T-helper 2 cell (primary cell): Measurements from ENCODE around the gene ZMYM1.
"Not testable (repeated sequence)": the region's sequence is repeated elsewhere in the genome, so short reads cannot be mapped to it uniquely, and the experiment has no call there.

ENCODE experiments used
- DNase-seq, 5 experiments: peaks; one replicate each; pipeline versions ENCODE4 v3.0.0 to v3.0.0-alpha.2; 2012 to 2022

The ZMYM1 gene

DNA sequence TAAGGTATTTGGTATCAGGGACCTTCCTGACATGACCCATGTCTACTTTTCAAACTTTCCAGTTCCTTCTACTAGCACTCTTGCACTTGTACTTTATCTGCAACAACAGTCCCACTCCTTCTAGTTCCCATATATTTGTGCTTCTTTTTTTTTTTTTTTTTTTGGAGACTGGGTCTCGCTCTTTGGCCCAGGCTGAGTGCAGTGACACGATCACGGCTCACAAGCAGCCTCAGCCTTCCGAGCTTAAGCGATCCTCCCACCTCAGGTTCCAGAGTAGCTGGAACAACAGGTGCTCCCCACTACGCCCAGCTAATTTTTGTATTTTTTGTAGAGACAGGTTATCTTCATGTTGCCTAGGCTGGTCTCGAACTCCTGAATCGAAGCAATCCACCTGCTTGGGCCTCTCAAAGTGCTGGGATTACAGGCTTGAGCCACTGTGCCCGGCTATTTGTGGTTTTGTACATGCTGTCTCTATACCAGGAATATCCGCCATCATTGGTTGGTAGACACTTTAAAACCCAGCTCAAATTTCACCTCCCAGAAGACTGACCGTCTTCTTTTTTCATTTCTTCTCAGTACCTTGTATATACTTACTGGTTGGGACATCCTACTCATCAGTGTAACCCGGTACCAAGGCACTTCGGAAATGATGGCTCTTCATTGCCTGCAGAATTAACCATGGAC lies 1.1 kb downstream of the ZMYM1 start:
- DNase-seq, result no peak

DNA sequence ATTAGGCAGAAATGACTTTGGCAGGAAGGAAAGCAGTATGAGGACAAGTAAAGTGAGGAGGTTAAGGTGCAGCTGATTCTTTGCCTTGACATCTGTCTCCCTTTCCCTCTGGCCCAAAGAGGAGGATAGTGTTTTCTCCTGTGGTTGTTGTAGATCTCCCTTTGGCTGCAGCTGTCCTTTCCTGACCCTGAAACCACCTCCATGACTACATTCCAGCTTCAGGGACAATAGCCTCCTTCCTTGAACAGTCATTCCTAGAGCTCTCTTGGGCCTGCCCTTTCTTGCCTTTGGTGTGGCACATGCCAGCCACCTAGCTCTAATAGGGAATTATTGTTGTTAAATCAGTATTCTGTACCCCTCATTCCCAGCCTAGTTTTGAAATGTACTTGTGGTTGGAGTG lies 6.2 kb downstream of the ZMYM1 start:
- no peak for DNase-seq

DNA sequence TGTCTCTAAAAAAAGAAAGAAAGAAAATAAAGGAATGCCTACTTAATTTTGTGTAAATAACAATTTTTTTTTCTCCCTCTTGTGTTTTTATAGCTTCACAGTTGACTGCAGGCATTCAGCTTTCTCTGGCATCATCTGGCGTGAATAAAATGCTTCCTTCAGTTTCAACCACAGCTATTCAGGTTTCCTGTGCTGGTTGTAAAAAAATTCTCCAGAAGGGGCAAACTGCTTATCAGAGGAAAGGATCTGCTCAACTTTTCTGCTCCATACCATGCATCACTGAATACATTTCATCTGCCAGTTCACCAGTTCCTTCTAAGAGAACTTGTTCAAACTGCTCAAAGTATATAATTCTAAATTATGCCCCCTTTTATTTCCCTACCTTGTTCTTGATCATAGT lies 18.0 kb downstream of the ZMYM1 start:
- peak in 1 of 5 experiments; percentile 77 for DNase-seq

DNA sequence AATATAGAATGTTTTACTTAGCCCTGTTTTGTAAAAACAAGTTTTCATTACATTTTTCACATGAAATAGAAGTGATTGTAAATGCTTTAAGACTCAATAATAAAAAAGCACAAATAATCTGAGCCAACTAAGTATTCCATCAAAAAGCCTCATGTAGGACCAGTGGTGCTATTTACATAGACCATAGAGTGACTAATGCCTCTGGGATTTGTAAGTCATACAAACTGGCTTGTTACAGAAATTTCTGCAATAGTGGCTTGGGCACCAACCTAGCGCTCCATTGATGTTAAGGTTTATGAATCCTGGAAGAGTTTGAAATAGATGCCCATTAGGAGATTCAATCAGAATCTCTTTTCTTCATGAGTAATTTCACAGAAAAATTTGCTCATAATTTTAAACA lies 31.9 kb downstream of the ZMYM1 start:
- no peak for DNase-seq

DNA sequence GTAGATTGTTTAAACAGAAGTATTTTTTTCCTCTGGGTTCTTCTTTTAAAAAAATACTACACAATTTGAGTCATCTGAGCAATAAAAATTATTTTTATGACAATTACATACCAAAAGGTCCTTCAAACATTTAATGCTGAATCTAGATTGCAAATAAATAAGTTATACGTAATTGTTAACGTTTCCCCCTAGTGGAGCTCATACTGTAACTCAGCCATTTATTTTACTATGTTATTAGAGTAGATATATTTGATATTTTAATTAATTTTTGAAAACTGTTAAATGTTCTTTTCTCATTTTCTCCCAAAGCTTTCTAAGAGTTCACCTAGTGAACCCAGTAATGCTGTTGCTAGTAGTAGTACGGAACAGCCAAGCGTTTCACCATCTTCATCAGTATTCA lies 33.5 kb downstream of the ZMYM1 start:
- DNase-seq, result peak in 1 of 5 experiments; percentile 13

DNA sequence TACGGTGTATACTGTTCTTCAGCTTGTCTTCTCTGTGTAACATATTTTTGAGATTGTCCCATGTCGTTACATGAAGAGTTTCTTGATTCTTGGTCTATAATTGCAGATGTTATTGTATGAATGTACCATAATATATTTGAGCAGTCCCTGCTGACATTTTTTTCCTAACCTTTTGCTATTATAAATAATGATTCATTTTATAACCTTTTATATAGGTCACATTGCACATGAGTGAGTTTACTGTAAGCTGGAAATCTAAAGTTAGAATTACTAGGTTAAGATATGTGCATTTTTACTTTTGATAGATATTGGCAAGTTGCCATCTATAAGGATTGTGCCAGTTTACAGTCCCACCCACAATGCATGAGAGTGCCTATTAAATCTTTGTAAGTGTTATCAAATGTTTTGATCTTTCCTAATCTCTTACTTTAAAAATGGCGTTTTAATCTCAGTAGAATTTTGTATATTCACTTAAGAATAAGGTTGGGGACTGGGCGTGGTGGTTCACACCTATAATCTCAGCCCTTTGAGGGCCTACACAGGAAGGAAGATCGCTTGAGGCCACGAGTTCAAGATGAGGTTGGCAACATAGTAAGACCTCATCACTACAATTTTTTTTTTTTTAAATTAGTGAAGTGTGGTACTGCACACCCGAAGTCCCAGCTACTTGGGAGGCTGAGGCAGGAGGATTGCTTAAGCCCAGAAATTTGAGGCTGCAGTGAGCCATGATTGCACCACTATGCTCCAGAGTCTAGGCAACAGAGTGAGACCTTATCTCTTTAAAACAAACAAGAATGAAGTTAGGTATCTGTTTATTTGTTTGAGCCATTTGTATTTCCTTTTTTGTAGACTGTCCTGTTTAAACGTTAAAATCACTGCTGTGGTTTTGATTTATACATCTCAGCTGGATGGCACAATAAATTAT lies 36.5 kb downstream of the ZMYM1 start:
- peak in 2 of 5 experiments; percentile 46 to 55 for DNase-seq

DNA sequence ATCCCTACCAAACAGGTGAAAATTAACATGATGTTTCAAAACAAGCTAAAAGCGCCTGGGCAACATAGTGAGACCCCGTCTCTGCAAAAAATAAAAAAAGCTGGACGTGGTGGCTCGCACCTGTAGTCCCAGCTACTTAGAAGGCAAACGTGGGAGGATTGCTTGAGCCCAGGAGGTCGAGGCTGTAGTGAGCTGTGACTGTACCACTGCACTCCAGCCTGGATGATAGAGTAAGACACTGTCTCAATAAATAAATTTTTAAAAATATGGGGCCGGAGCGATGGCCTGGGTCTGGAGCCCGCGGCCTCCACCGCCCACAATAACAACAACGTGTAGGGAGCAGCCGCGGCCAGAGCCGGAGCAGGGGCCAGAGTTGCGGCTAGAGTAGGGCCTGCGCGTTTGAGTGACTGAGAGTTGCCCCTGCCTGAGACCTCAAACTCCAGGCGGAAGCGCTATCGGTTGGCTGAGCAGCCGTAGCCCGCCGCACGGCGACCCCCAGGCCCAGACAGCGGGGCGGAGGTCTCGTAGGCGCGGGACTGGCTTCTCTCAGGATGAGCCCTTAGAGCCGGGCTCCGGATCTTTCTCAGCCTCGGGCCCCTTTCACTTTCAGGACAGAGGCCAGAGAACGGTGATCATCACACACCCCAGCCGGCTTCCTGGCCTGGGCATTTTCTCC lies 41.4 kb downstream of the ZMYM1 start:
- peak in 1 of 5 experiments; percentile 9 for DNase-seq

DNA sequence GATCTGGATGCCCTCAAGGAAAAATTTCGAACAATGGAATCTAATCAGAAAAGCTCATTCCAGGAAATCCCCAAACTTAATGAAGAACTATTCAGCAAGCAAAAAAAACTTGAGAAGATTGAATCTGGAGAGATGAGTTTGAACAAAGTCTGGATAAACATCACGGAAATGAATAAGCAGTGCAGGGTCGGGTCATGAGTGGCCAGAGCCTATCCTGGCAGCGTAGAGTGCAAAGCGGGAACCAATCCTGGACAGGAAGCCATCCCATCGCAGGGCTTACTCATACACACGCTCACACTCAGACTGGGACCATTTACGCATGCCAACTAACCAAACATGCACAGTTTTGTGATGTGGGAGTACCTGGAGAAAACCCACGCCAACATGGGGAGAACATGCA lies 43.1 kb downstream of the ZMYM1 start:
- no peak for DNase-seq

DNA sequence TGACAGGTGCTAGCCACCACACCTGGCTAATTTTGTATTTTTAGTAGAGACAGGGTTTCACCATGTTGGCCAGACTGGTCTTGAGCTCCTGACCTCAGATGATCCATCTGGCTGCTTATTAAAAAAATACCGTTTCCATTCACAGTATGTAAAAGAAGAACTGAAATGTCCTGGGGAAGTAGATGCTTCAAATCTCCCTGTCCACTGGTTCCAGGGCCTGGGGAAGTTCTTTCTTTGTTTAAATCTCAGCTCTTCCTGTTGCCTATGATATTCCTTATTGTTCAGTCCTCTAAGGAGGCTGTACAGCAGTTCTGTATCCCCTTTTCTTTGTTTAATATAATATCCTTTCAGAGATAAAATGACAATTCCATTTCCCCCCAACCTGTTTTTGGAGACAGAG lies 47.4 kb downstream of the ZMYM1 start:
- DNase-seq, result no peak

DNA sequence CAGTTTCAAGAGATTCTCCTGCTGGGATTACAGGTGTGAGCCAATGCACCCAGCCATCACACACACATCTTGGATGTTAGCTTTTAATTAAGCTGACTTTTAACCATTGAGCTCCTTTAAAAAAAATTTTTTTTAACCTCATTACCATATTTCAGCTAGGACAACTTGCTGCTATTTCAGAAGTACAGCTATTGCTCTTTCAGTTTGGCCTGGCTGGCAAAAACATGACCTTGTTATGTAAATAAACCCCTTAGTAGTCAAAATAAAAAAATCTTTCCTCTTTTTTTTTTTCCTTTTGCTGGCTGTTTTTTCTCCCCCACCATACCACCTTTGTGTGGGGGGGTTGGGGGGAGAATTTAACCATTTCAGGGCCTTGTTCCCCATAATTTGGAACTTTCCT lies 49.9 kb downstream of the ZMYM1 start:
- no peak for DNase-seq

DNA sequence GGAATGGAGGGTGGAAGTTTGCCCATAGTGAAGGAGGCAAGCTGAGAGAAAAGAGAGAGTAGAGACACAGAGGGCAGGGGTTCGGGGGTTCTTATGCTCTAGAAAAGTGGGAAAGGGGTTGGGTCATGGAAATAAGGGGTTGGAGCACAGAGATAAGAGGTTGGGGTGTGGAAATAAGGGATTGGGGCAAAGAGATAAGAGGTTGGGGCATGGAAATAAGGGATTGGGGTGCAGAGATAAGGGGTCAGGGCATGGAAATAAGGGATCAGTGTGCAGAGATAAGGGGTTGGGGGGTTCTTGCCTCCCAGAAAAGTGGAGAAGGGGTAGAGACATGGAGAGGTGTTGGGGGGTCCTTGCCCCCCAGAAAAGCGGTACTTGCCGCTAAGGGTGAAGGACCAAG lies 57.6 kb downstream of the ZMYM1 start:
- DNase-seq, result no peak

DNA sequence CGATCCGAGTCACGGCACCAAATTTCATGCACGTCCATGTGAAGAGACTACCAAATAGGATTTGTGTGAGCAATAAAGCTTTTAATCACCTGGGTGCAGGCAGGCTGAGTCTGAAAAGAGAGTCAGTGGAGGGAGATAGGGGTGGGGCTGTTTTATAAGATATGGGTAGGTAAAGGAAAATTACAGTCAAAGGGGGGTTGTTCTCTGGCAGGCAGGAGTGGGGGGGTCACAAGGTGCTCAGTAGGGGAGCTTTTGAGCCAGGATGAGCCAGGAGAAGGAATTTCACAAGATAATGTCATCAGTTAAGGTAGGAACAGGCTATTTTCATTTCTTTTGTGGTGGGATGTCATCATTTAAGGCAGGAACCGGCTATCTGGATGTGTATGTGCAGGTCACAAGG lies 58.4 kb downstream of the ZMYM1 start:
- DNase-seq, result not testable (repeated sequence)

DNA sequence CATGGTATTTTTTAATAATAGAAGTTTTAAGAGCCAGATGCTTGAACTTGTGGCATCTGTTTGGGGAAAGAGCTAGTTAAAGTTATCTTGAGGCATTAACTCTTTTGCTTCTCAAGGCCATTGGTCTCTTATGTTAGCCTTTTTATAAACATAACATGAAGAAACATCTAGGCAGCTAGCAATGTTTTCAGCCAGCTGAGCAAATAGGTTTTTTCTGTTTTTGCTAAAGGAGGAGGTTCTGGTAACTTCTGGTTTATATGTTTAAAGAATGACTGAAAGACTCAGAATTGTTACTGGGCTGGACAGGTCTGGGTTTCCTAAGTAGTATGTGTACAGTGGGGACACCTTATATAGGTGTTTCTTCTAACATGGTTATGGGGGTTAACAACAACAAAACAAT lies 63.1 kb downstream of the ZMYM1 start:
- not testable (repeated sequence) for DNase-seq

DNA sequence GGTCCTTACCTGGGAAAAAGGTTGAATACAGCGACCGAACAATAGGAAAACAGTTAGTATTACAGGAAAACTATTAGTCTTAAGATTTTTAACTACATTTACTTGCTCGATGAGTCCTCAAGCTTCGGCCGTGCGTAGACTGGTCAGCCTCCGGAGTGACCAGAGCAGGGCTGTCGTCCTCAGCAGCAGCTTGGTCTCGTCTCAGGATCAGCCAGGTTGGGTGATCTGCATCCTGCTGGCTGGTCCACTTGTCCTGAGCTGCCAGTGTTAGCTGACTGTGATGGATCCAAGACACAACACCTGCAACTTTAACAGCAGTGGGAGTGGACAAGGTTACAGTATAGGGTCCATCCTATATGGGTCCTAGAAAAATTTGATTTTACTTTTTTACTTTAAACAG lies 63.5 kb downstream of the ZMYM1 start:
- DNase-seq, result not testable (repeated sequence)

DNA sequence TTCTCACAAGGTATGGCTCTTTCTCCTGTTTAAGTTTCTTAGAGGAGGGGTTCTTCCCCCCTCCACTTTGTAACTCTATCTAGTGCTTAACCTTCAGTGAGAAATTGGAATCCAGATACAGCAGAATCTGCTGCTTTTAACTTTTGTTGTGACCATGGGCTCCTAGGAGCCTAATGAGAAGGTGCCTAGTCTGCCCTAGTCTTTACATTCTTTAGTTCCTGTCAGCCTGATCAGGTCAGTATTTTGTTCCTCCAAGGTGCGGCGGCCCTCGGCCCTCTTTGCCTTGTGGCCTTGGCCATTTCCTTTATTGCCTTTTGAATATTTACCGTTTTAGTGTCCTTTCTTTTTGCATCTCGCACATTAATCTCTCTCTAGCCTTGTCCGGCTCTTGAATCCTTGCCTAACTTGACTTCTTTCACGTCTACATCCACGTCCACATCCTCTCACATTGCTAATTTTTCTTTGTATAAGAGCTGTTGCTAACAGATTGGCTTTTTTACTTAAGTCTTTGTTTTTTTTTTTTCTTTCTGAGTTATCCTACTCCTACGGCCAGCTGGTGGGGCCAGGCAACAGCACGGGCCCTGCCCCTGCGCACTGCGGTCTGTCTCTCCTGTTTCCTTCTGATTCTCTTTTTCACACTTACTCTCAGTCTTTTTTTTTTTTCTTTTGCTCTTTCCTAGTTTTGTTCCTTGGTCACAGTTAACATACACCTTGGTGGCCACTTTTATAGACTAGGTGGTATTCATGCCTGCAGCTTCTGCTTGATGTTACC lies 64.7 kb downstream of the ZMYM1 start:
- DNase-seq, result no peak

DNA sequence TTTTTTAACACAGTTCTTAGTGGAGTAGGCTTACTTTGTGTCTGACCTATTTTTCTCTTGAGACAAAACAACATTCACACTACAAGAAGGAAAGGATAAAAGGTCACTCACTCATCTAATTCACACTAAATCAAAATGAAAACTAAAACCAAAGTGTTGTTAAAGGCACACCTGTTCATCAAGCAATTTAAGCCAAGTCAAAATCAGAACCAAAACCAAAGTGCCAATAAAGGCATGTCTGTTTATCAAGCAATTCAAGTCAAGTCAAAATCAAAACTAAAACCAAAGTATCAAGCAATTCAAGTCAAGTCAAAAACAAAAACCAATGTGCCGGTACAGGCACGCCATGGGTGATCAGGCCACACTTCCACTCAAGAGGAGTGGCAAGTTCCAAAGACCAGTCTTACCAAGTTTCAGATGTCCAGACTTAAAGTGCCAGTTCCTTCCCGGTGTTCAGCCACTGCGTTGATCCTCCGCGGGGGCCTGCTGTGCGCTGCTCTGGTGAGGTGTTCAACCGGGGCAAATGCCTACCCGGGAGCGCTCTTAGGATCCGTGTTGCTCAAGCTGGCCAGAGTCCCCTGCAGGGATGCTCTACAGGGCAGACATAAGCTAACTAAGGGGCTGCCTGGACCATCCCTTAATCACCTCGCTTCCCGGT lies 66.8 kb downstream of the ZMYM1 start:
- peak in 1 of 5 experiments; percentile 66 for DNase-seq

DNA sequence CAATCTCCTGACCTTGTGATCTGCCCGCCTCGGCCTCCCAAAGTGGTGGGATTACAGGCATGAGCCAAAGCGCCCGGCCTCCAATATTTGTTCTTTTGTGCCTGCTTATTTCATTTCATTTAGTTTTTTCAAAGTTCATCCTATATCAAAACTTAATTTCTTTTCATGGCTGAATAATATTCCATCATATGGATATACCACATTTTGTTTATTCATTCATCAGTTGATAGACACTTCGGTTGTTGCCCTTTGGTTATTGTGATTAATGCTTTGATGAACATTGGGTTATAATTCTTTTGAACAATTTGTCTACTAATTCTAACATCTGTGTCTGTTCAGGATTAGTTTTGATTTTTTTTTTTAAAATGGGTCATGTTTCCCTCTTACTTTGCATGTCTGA lies 72.0 kb downstream of the ZMYM1 start:
- DNase-seq, result no peak

DNA sequence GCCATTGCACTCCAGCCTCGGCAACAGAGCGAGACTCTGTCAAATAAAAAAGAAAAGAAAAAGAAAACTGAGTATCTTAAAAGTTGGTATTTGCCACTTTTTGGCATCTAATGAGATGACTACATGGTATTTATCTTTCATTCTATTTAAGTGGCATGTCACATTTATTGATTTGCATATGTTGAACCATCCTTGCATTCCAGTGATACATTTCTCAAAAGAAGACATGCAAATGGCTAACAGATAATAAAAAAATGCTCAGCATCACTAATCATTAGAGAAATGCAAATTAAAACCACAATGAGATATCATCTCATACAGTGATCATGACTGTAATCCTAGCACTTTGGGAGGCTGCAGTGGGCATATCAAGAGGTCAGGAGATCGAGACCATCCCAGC lies 85.7 kb downstream of the ZMYM1 start:
- peak in 1 of 5 experiments; percentile 32 for DNase-seq
